Activated naive CD4-positive, alpha-beta T cell treated with Interleukin-2 at 50 U/mL for 16 hours (primary cell): ENCODE data around the gene ASIC5.
"Not testable (repeated sequence)": the region's sequence is repeated elsewhere in the genome, so short reads cannot be mapped to it uniquely, and the experiment has no call there.

Experiments used
- DNase-seq: peaks from one replicate; pipeline ENCODE4 v3.0.0-alpha.2; 2020

The ASIC5 gene, protein sequence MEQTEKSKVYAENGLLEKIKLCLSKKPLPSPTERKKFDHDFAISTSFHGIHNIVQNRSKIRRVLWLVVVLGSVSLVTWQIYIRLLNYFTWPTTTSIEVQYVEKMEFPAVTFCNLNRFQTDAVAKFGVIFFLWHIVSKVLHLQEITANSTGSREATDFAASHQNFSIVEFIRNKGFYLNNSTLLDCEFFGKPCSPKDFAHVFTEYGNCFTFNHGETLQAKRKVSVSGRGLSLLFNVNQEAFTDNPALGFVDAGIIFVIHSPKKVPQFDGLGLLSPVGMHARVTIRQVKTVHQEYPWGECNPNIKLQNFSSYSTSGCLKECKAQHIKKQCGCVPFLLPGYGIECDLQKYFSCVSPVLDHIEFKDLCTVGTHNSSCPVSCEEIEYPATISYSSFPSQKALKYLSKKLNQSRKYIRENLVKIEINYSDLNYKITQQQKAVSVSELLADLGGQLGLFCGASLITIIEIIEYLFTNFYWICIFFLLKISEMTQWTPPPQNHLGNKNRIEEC

GRCh38 chr4:155866177-155866576 lies at the start of gene ASIC5:
TSS of gene ASIC5 (minus strand) at chr4:155866277. CDS start at chr4:155866226, 51 bp downstream.
- no peak for DNase-seq

- no peak for DNase-seq
Measured at GRCh38 chr4:155914782-155915181, 48.7 kb upstream of the ASIC5 start.

DNA sequence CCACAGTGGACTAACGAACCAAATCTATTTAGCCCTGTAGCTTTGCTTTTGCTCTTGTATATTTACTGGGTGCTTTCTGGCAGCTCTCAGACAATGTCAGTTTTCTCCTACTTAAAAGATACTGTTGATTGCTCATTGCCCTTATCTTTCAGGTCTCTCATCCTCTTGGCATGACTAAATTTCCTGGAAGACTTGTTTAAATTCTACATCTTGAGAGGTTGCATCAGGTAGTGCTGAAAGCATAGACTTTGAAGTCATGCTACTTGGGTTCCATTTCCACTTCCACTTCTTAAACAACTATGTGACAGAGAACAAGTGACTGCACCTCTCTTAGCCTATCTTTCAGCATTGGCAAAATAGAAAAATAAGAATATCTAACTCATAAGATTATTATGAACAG lies 45.8 kb upstream of the ASIC5 start:
- DNase-seq = no peak

DNA sequence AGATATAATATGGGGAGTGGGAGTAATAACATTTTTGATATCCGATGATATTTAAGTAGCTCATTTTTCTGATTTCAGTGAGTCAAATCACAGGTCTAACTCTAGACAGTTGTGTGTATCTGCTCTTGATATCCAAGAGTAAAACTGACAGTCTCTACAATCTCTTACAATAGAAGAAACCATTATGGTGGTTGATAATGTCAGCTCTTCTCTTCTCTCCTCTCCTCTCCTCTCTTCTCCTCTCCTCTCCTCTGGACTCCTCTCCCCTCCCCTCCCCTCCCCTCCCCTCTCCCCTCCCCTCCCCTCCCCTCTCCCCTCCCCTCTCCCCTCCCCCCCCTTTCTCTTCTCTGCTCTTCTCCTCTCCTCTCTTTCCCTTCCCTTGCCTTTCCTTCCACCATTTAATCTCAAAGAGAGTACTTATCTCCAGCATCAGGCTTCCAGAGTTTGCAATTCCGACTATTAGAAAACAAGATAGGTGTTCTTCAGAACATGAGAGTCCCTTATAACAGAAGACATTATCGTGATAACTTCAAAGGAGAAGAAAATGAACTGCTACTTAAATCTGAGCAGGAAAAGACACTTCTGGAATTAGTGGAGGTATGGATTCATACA lies 43.6 kb upstream of the ASIC5 start:
- no peak for DNase-seq

GRCh38 chr4:155908187-155909139 lies 42.4 kb upstream of the ASIC5 start:
- DNase-seq = no peak

DNA sequence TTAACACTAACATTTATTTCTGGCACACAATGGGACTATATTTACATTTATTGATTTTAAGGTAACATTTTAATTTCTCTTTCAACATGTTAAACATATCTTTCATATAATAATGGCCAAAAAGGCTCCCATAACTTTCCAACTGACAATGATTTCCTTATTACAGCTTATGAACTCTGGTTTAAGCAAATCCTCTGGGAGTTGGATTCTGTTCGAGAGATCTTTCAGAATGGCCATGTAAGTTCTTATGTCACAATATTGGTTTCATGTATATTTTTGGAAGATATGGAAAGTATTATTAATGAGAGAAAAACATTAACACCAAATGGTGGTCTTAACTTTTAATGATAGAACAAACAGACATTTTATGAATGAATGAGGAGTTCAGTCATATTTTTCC lies 41.5 kb upstream of the ASIC5 start:
- no peak for DNase-seq

- no peak for DNase-seq
Measured at GRCh38 chr4:155906554-155907247, 40.6 kb upstream of the ASIC5 start.

DNA sequence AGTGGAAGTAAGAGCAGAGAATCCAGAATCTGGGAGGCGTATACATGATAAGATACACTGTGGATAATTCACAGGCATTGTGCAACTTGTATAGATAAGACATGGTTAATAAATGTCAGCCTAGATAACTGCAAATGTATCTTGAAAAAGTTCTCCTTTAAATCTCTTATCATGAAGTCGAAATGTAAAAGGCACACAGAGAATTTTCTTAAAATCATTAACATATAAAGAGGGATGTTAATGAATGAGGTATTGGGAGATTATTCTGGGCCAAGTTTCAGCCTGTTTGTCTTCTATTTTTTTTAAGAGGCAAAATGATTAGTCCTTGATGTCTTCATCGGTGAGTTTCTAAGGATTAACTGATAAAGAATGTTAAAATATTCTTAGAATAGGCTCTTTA lies 38.3 kb upstream of the ASIC5 start:
- DNase-seq = no peak

DNA sequence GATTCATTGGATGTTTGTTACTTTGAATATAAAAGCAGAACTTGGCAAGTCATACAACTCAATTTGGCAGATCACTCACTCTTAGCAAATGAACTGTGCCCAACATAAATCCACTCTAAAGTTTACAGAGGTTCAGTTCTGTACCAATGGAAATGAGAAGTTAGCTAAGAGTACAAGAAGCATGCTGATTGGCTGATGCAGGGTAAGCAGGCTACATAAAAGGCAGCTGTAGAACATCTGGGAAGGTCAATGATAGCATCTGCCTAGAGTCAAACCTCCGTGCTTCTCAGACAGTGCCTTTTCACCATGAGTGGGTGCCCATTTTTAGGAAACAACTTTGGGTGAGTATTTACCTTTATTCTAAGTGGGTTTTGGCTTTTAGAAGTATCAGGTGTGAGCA lies 37.4 kb upstream of the ASIC5 start, which contains the start of gene TDO2:
TDO2 (plus strand) TSS at position 244 of the 400 bp plus-strand sequence; CDS start at position 307, 63 bp downstream.
- no peak for DNase-seq

DNA sequence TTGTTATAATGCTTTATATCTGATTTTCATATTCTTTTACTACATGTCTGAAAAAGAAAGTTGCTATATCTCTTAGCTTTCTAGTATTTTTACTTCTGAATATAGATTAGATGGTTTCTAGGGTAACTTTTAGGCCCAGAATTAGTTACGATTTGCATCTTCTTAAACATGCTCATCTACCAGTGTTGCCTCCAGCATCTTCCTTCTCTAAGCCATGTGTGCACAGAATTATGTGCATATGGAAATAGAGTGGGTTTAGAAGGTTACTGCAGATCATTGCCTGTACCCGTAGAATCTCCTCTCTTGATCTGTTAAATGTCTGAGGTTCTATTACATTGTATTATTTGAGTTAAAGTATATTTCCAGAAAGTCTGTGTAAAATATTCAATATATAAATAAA lies 34.9 kb upstream of the ASIC5 start:
- no peak for DNase-seq

DNA sequence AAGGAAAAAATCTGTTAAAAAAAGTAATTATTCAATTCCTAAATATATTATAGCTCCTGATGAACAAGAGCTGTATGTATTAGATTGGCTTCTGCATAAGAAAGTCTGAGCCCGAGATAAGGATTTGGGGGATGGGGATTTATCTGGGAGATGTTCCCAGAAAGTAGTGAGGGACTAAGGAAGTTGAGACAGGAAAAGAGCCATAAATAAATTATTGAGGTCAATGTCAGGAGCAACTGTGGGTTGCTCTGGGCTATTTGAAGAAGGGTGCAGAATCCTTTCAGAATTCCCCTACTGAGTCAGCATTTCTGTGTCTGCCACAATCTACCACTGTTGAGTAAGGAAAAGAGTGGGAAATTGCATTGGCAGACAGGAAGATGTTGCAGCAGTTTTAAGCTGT lies 34.3 kb upstream of the ASIC5 start:
- no peak for DNase-seq

- DNase-seq = no peak
Measured at GRCh38 chr4:155899891-155900290, 33.8 kb upstream of the ASIC5 start.

DNA sequence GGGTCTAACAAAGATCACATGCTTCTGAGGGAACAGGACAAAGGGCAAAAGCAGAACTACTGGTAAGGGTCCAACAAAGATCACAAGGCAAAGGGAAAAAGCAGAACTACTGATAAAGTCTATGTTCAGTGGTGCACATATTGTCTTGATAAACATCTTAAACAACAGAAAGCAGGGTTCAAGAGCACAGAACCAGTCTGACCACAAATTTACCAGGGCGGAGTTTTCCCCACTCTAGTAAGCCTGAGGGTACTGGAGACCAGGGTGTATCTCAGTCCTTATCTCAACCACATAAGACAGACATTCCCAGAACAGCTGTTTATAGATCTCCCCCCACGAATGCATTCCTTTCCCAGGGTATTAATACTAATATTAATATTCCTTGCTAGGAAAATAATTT lies 32.3 kb upstream of the ASIC5 start:
- DNase-seq = not testable (repeated sequence)

GRCh38 chr4:155891058-155891457 lies 25.0 kb upstream of the ASIC5 start:
- no peak for DNase-seq

DNA sequence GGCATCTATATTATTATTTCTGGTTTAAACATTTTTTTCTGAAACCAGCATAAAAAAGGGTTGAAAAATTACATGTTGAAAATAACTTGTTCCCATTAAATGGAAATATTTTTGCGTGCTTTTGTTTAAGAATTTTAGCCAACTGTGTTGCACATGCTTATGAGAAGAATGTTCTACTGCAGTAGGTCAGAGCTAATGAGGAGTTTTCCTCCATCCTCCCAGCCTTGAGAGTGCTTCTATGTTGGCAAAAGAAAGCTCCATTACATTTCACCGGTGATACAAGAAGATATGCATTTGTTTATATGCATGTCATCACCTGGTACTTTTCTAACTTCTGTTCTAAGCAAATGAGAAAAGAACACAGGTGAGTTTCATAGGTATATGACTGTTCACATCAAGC lies 23.9 kb upstream of the ASIC5 start:
- DNase-seq = no peak

DNA sequence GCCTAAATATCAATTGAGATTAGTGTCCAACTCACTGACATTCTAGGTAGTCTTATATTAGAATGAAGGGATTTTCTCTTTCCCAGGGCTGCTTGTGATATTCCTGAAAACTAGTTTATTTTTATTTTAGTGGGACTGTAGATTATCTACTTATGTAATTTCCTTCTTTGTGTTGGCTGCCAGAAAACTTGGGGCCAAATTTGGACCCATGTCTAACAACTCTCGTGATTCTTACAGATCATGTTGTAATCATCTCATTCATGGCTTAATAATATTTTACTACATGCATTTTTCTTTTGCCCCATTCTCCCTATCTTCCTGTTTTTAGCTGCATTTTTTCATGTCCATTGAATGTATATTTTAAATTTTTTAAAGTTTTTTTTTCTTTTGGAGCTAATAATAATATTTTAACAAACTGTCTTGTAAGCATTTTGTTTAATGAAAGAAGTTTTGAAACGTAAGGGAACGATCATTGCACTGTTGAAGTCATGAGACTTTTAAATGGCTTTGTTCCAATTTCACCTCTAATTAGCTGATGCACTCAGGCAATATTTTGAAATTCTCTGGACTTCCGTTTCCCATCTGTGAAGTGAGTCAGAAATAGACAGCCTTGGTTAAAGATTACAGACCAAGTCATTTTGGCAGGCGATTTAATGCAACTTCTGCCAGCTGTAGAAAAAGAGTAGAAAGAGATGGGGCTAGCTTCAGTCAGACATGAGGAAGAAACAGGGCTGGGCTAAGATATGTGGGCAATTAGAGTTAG lies 23.1 kb upstream of the ASIC5 start:
- DNase-seq = no peak

GRCh38 chr4:155887847-155888570 lies 21.9 kb upstream of the ASIC5 start:
- DNase-seq = no peak

GRCh38 chr4:155887045-155887444 lies 21.0 kb upstream of the ASIC5 start:
- no peak for DNase-seq

DNA sequence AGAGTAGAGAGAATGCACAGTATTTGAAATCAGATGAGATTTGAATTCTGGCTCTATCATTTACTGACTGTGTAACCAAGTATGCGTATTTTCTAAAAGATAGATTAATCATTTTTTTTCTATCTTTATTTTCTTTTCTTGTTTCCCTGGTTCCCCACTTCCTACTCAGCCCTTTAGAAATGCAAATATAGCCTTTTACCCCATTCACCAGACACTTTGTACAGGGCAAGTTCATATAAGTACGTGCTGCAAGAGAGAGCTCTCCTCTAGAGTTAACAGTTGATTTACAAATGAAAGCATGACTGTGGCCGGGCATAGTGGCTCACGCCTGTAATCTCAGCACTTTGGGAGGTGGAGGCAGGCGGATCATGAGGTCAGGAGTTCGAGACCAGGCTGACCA lies 19.6 kb upstream of the ASIC5 start:
- DNase-seq = no peak

GRCh38 chr4:155883895-155884294 lies 17.8 kb upstream of the ASIC5 start:
- DNase-seq = no peak

DNA sequence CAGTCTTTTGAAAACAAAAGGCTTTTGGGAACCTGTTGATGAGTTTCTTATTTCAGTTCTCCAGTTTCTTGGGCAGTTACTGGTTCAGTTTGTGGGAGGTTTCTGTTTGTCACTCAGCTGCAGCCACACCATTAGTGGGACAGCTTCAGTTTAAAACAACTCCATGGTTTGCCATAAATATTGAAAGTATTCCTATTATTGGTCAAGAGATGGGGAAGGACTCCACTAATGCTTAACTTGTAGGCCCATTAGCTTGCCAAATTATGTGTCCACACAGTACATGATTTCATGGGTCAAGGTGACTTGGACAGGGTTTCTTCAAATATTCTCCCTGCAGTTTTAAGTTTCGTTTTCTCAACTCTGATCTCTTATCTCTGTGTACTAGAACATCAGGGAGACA lies 15.5 kb upstream of the ASIC5 start:
- DNase-seq = no peak
